Karpas-422 (cell line): Measurements from ENCODE around the gene SMYD3. TPM values are rescaled to one million over a fixed set of nuclear protein-coding genes. Genes with fewer than 3 reads are reported as not detected.

ENCODE experiments used
- DNase-seq: peaks from one replicate; pipeline ENCODE4 v3.0.0-alpha.2; 2015
- H2AFZ ChIP-seq: fragments of 200-600 bp; sonication (generic); 2 replicates; pipeline ENCODE4 v1.6.1; 2014; ENCODE audit warnings: antibody characterized with exemption, low read length, mixed read lengths
- H3K27ac ChIP-seq: fragments of 200-600 bp; sonication (generic); 2 replicates; pipeline ENCODE4 v1.5.1; 2014; ENCODE audit warnings: mild to moderate bottlenecking, low read length, moderate library complexity
- H3K27me3 ChIP-seq: fragments of 200-600 bp; sonication (generic); 2 replicates; pipeline ENCODE4 v1.6.1; 2014; ENCODE audit warnings: low read length, mixed read lengths
- H3K36me3 ChIP-seq: fragments of 200-600 bp; sonication (generic); 2 replicates; pipeline ENCODE4 v1.6.1; 2014; ENCODE audit warnings: low read length, mixed read lengths; ENCODE audit not compliant: insufficient read depth
- H3K4me1 ChIP-seq: fragments of 200-600 bp; sonication (generic); 2 replicates; pipeline ENCODE4 v1.6.1; 2014; ENCODE audit warnings: mild to moderate bottlenecking, low read length, mixed read lengths
- H3K4me2 ChIP-seq: fragments of 200-600 bp; sonication (generic); 2 replicates; pipeline ENCODE4 v1.6.1; 2014; ENCODE audit warnings: low read length, low read depth, mild to moderate bottlenecking; ENCODE audit not compliant: poor library complexity, severe bottlenecking
- H3K4me3 ChIP-seq: fragments of 200-600 bp; sonication (generic); 2 replicates; pipeline ENCODE4 v1.5.1; 2014; ENCODE audit warnings: mild to moderate bottlenecking, antibody characterized with exemption, low read length, mixed read lengths
- H3K79me2 ChIP-seq: fragments of 200-600 bp; sonication (generic); 2 replicates; pipeline ENCODE4 v1.6.1; 2014; ENCODE audit warnings: mild to moderate bottlenecking, low read length, mixed read lengths
- H3K9ac ChIP-seq: fragments of 200-600 bp; sonication (generic); 2 replicates; pipeline ENCODE4 v1.6.0; 2014; ENCODE audit warnings: low read length
- H3K9me2 ChIP-seq: fragments of 200-600 bp; sonication (generic), shearing (Covaris generic); replicated peaks from 2 replicates; pipeline ENCODE4 v1.6.0; 2014; ENCODE audit warnings: mild to moderate bottlenecking, low read length, moderate library complexity; ENCODE audit not compliant: insufficient read depth
- H3K9me3 ChIP-seq: fragments of 300-700, 200-600 bp; sonication (generic); 2 replicates; pipeline ENCODE4 v1.6.1; 2014; ENCODE audit warnings: low read length, mixed read lengths
- H4K20me1 ChIP-seq: fragments of 200-600 bp; sonication (generic); 2 replicates; pipeline ENCODE4 v1.6.1; 2014; ENCODE audit warnings: mild to moderate bottlenecking, antibody characterized with exemption, low read length, low read depth; ENCODE audit not compliant: insufficient read depth
- total RNA-seq: library from RNA; depleted of rRNA; stranded (reverse); fragments of >200 nt; shearing (Covaris generic); gene quantifications from 2 replicates; pipeline ENCODE4 v1.2.3, GENCODE V29; 2014; ENCODE audit warnings: low replicate concordance

SMYD3 gene
- total RNA-seq, 1 experiment from 2014 or later, result 67.1 TPM

DNA sequence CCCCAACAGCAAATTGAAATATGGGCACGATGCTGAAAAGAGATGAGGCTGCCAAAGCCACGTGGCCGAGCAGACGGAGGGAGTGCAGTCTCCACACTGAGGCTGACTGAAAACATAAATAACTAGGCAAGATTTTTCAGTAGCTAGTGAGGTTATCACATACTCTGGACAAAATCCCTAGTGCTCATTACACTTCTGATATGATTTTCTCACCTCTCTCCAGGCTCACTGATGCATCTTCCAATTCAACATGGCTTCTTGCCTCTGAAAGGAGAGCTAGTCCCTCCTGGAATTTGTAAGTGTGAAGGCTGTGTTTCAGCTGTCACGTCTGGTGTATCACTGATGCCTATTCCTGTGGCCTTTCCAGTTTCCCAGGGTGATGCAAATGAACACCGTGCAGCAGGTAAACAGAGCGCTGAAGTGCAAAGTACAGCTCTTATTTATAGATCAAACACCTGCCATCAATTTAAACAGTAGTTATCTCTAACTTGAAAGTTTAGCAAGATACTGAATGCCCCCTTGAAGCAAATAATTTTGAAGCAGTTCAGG, 696.2 kb downstream of the SMYD3 start:
- Histone ChIP-seq H3K79me2 (no peaks in the 10 kb centered on the region), H3K9me2 (no peaks in the 10 kb centered on the region), H3K36me3 (no peaks in the 10 kb centered on the region), H3K9ac (peak overlapping the region; percentile 65), H4K20me1 (no peaks in the 10 kb centered on the region), H2AFZ (no peak overlapping the region), H3K4me1 (peaks cover 71% of the 10 kb centered on the region), H3K27ac (peak overlapping the region; percentile 96), H3K4me2 (peak overlapping the region; percentile 70), H3K9me3 (no peaks in the 10 kb centered on the region), H3K27me3 (no peaks in the 10 kb centered on the region), H3K4me3 (peak overlapping the region; percentile 36)
- peak; percentile 60 for DNase-seq

DNA sequence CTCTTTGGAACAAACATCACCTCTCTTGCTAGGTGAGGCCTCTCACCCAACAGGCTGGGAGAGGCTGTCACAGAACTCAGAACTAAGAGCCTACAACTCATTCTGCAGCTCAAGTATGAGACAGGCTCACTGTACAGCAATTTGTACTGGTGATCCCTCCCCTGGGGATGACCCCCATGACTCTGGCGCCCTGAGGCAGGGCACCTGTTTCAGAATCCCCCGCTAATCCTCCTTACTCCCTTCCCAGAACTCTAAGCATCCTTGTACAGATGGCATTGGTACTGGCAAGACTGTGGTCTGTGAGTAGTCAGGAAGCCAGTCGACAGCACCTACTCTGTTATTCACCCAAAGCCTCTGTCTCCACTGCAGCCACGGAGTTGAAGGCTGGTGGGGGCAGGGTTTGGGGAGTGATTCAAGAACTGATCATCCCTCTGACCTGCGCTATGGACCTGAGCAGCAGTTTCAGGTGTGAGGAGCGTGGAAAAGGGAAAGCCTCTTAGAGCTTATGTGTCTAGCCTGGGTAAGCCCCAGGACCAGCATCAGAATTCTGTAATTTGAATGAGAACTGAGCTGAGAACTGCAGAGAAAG, 696.8 kb downstream of the SMYD3 start:
- Histone ChIP-seq H3K9me2 (no peaks in the 10 kb centered on the region), H3K9ac (peak overlapping the region; percentile 65), H3K4me2 (peak overlapping the region; percentile 70), H3K36me3 (no peaks in the 10 kb centered on the region), H4K20me1 (no peaks in the 10 kb centered on the region), H3K4me3 (peak overlapping the region; percentile 36), H3K4me1 (peaks cover 77% of the 10 kb centered on the region), H3K27ac (peak overlapping the region; percentile 96), H3K9me3 (no peaks in the 10 kb centered on the region), H3K79me2 (no peaks in the 10 kb centered on the region), H3K27me3 (no peaks in the 10 kb centered on the region), H2AFZ (peak overlapping the region; percentile 29; the same call in 1 of the 2 replicates)
- peak; percentile 67 for DNase-seq

DNA sequence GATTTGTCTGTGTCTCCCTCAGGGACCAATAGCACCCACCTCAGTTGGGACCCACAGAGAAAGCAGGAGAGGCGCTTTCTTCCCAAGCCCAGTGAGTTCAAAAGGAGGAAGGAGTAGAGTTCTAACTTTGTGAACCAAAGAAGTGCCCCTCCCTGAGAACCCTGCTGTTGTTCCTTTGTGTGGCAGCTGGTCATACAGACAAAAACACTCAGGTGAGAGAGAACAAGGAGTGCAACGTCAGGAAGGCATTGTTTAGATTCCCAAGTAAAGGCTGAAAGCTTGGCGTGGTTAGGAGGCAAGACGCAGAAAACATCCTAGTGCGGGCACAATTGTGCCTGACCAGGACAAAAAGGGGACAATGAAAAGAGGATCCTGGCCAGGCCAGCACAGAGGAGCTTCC, 697.7 kb downstream of the SMYD3 start:
- no peaks in the 10 kb centered on the region for H3K79me2 ChIP-seq
- peak overlapping the region; percentile 65 for H3K9ac ChIP-seq
- no peaks in the 10 kb centered on the region for H3K36me3 ChIP-seq
- H3K4me3 ChIP-seq, result peak overlapping the region; percentile 36; the same call in 1 of the 2 replicates
- DNase-seq, result no peak
- peak overlapping the region; percentile 70 for H3K4me2 ChIP-seq
- H2AFZ ChIP-seq, result no peak overlapping the region
- no peaks in the 10 kb centered on the region for H3K9me2 ChIP-seq
- H4K20me1 ChIP-seq, result no peaks in the 10 kb centered on the region
- H3K27me3 ChIP-seq, result no peaks in the 10 kb centered on the region
- peak overlapping the region; percentile 96 for H3K27ac ChIP-seq
- peaks cover 82% of the 10 kb centered on the region for H3K4me1 ChIP-seq
- no peaks in the 10 kb centered on the region for H3K9me3 ChIP-seq

DNA sequence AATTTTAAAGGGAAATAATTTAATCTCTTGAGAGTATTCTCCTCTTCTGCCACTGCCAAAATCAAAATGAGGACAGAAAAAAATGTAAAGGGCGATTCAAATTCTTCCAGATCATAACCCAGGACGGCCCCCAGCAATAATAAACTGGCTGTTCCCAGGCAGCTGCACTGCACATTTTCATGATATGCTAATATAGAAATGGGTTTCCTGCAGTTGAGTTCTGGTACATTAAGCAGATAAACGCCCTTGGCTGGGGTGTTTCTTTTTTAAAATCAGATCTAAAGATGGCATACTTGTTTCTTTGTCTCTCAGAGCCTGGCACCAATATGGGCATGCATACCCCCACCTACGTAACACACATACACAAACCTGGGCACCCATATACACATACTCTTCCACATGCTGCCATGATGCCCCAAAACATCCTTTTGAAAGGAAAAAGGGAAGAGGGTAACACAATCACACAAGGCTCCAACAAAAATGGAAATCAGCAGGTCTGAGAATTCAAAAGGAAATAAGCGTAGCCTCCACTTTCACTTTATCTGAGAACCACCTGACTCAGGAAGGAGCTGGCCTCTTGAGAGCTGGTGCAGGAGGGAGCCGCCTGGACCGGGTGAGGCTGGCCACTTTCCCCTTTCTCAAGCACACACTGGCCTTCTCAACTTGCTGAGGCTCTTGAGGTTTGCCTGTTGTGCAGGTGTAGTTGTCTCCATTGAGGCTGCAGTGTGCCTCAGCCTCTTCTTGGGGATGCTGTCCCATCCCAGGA, 698.9 kb downstream of the SMYD3 start:
- H3K79me2 ChIP-seq, result no peaks in the 10 kb centered on the region
- no peaks in the 10 kb centered on the region for H3K27me3 ChIP-seq
- peak overlapping the region; percentile 60 for H3K4me3 ChIP-seq
- H2AFZ ChIP-seq, result no peak overlapping the region
- H3K27ac ChIP-seq, result peak overlapping the region; percentile 96
- H3K9me2 ChIP-seq, result no peaks in the 10 kb centered on the region
- peak; percentile 89 for DNase-seq
- no peaks in the 10 kb centered on the region for H3K9me3 ChIP-seq
- H4K20me1 ChIP-seq, result no peaks in the 10 kb centered on the region
- peaks cover 78% of the 10 kb centered on the region for H3K4me1 ChIP-seq
- H3K9ac ChIP-seq, result peak overlapping the region; percentile 68
- H3K4me2 ChIP-seq, result peak overlapping the region; percentile 70
- no peaks in the 10 kb centered on the region for H3K36me3 ChIP-seq

DNA sequence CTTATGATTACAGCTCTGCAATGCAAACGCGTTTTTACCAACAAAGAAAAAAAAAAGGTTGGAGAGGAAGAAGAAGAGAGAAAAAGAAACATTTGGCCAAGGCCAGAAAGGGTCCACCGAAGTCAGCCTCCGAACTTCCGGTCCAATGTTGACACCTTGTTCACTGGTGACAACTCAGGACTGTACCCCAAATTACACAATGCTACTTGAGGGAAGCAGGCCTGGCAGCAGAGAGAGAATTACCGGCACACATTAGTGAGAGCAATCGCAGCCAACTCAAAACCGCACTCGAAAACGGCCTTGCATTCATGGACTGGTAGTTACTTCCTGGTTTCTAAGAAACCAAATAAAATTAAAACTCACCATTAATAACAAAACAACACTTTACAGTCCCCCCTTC, 699.8 kb downstream of the SMYD3 start:
- H3K27me3 ChIP-seq, result no peaks in the 10 kb centered on the region
- H3K27ac ChIP-seq, result peak overlapping the region; percentile 96
- peak; percentile 81 for DNase-seq
- peak overlapping the region; percentile 17; the same call in 1 of the 2 replicates for H2AFZ ChIP-seq
- H3K4me1 ChIP-seq, result peaks cover 74% of the 10 kb centered on the region
- no peaks in the 10 kb centered on the region for H3K9me3 ChIP-seq
- H3K79me2 ChIP-seq, result no peaks in the 10 kb centered on the region
- peak overlapping the region; percentile 70 for H3K4me2 ChIP-seq
- H3K4me3 ChIP-seq, result peak overlapping the region; percentile 60
- H4K20me1 ChIP-seq, result no peaks in the 10 kb centered on the region
- peak overlapping the region; percentile 68 for H3K9ac ChIP-seq
- H3K9me2 ChIP-seq, result no peaks in the 10 kb centered on the region
- H3K36me3 ChIP-seq, result no peaks in the 10 kb centered on the region

DNA sequence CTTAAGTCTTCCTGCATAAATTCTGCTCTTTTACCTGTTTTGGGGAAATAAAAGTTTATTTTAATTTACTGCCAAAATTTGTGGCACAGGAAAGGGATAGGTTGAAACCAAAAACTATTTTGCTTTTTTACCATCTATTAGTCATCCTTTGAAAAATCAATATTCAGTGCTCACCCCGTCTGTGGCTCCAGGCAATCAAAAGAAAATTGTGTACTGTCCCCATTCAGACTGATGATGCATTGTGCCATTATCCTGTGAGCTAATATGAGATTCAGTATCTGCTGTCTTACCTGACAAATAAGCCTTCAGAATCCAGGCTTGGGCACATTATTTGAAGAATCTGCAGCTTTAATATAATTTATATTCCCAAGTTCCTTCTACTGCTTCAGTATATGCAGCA, 701.5 kb downstream of the SMYD3 start:
- Histone ChIP-seq H3K4me2 (no peak overlapping the region), H3K9me3 (no peaks in the 10 kb centered on the region), H3K4me3 (no peak overlapping the region), H3K27me3 (no peaks in the 10 kb centered on the region), H3K27ac (peak overlapping the region; percentile 25; the same call in 1 of the 2 replicates), H3K9me2 (no peaks in the 10 kb centered on the region), H2AFZ (no peak overlapping the region), H3K4me1 (peaks cover 56% of the 10 kb centered on the region), H4K20me1 (no peaks in the 10 kb centered on the region), H3K79me2 (no peaks in the 10 kb centered on the region), H3K9ac (no peak overlapping the region), H3K36me3 (no peaks in the 10 kb centered on the region)
- DNase-seq, result no peak

DNA sequence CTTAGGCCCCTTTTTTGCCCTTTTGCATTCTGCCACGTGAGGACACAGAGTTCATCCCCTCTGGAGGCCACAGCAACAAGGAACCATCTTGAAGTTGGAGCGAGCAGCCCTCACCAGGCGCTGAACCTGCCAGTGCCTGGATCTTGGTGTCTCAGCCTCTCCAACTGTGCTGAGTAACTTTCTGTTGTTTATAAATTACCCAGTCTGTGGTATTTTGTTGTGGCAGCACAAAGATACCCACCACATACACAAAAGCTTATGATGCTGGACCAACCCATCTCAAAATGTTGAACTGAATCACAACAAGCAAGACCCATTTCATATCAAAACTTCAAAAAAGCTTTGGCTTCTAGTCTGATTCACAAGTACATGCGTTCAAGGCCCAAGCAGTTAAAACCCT, 702.4 kb downstream of the SMYD3 start:
- Histone ChIP-seq H3K27me3 (no peaks in the 10 kb centered on the region), H3K4me3 (no peak overlapping the region), H3K9me3 (no peaks in the 10 kb centered on the region), H4K20me1 (no peaks in the 10 kb centered on the region), H3K9ac (no peak overlapping the region), H3K27ac (peak overlapping the region; percentile 25; the same call in 1 of the 2 replicates), H3K36me3 (no peaks in the 10 kb centered on the region), H3K4me1 (peaks cover 51% of the 10 kb centered on the region), H3K9me2 (no peaks in the 10 kb centered on the region), H2AFZ (no peak overlapping the region), H3K79me2 (no peaks in the 10 kb centered on the region), H3K4me2 (no peak overlapping the region)
- no peak for DNase-seq

DNA sequence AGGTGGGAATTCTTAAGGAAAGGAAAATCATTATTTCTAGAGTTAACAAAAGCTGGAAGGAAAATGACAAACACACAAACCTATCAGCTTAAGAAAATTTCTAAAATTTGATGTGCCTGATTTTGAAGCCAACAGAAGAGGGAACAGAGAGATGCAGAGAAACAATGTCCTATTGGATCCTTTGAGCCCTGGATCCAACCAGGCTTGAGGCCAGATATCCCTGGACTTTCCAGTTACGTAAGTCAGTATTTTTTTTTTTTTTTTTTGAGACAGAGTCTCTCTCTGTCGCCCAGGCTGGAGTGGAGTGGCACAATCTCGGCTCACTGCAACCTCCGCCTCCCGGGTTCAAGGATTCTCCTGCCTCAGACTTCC, 703.4 kb downstream of the SMYD3 start:
- H3K36me3 ChIP-seq, result no peaks in the 10 kb centered on the region
- no peak overlapping the region for H3K27ac ChIP-seq
- H3K4me3 ChIP-seq, result no peak overlapping the region
- no peak overlapping the region for H2AFZ ChIP-seq
- H3K9ac ChIP-seq, result no peak overlapping the region
- no peak for DNase-seq
- no peaks in the 10 kb centered on the region for H3K27me3 ChIP-seq
- H4K20me1 ChIP-seq, result no peaks in the 10 kb centered on the region
- no peak overlapping the region for H3K4me2 ChIP-seq
- H3K9me3 ChIP-seq, result no peaks in the 10 kb centered on the region
- H3K4me1 ChIP-seq, result peaks cover 51% of the 10 kb centered on the region
- H3K9me2 ChIP-seq, result no peaks in the 10 kb centered on the region
- H3K79me2 ChIP-seq, result no peaks in the 10 kb centered on the region
